Endodermal cell (in vitro differentiated cells): Measurements from ENCODE around the gene COMMD9. TPM values are rescaled to one million over a fixed set of nuclear protein-coding genes. Genes with fewer than 3 reads are reported as not detected.

Source experiments
- DNase-seq: peaks from one replicate; pipeline ENCODE4 v3.0.0-alpha.2; 2017
- H3K27ac ChIP-seq: 2 replicates; pipeline ENCODE4 v1.5.1; 2013; ENCODE audit warnings: mild to moderate bottlenecking, low read depth, low read length, moderate library complexity
- H3K27me3 ChIP-seq: 2 replicates; pipeline ENCODE4 v1.6.1; 2013; ENCODE audit warnings: mild to moderate bottlenecking, low read length, moderate library complexity; ENCODE audit not compliant: insufficient read depth, control insufficient read depth, poor library complexity, severe bottlenecking
- H3K36me3 ChIP-seq: 2 replicates; pipeline ENCODE4 v1.7.0; 2013; ENCODE audit warnings: mild to moderate bottlenecking, low read length, moderate library complexity; ENCODE audit not compliant: control insufficient read depth, insufficient read depth
- H3K4me1 ChIP-seq: one replicate; pipeline ENCODE4 v1.7.0; 2013; ENCODE audit warnings: low read length; ENCODE audit not compliant: control insufficient read depth, insufficient read depth
- H3K4me3 ChIP-seq: 2 replicates; pipeline ENCODE4 v1.5.1; 2013; ENCODE audit warnings: mild to moderate bottlenecking, low read length, moderate library complexity
- H3K9ac ChIP-seq: 2 replicates; pipeline ENCODE4 v1.6.1; 2013; ENCODE audit warnings: mild to moderate bottlenecking, low read length, moderate library complexity; ENCODE audit not compliant: poor library complexity, severe bottlenecking; ENCODE audit errors: extremely low read depth
- H3K9me3 ChIP-seq: 2 replicates; pipeline ENCODE4 v1.6.1; 2013; ENCODE audit warnings: mild to moderate bottlenecking, low read length, moderate library complexity; ENCODE audit not compliant: control insufficient read depth
- H3K27ac Mint-ChIP-seq: 2 replicates; pipeline ENCODE4 v1.8.0; 2020; ENCODE audit warnings: mixed read lengths
- H3K27me3 Mint-ChIP-seq: 2 replicates; pipeline ENCODE4 v1.8.0; 2021; ENCODE audit warnings: mild to moderate bottlenecking, mixed read lengths; ENCODE audit not compliant: insufficient read depth
- H3K36me3 Mint-ChIP-seq: 2 replicates; pipeline ENCODE4 v1.8.0; 2020; ENCODE audit warnings: low read depth, mixed read lengths
- H3K4me1 Mint-ChIP-seq: 2 replicates; pipeline ENCODE4 v1.8.0; 2020; ENCODE audit warnings: mixed read lengths
- H3K4me3 Mint-ChIP-seq: 2 replicates; pipeline ENCODE4 v1.8.0; 2020; ENCODE audit warnings: mild to moderate bottlenecking, moderate library complexity, mixed read lengths
- H3K9me3 Mint-ChIP-seq: 2 replicates; pipeline ENCODE4 v1.8.0; 2020; ENCODE audit warnings: mild to moderate bottlenecking, mixed read lengths
- CTCF ChIP-seq: fragments of 200-600 bp; sonication (generic); conservative IDR thresholded peaks from 2 replicates; pipeline ENCODE4 v1.5.0; 2021; ENCODE audit warnings: antibody characterized with exemption, mild to moderate bottlenecking
- WGBS, 2 experiments: methylation state at CpG; one replicate each; pipeline versions ENCODE4 v1.1.5 to v1.1.7; 2013; ENCODE audit warnings: missing lambda C conversion rate in 2 of 2, mixed read lengths in 1 of 2; ENCODE audit not compliant: insufficient coverage in 1 of 2, insufficient read length in 1 of 2; 5-methylcytosine and 5-hydroxymethylcytosine counted together
- total RNA-seq, 2 donors: library from RNA; stranded (reverse); fragmentation: NEBNext Ultra II Directional in 1 of 2; extraction: Animal tissue kit (Norgen Biotek cat#: 25700) in 1 of 2; gene quantifications; 2 replicates in 1 of 2; 3 replicates in 1 of 2; pipeline ENCODE4 v1.2.1, GENCODE V29; 2021

The COMMD9 gene
- total RNA-seq, 2 donors from 2014 or later, result 32.3 to 53.5 TPM

DNA sequence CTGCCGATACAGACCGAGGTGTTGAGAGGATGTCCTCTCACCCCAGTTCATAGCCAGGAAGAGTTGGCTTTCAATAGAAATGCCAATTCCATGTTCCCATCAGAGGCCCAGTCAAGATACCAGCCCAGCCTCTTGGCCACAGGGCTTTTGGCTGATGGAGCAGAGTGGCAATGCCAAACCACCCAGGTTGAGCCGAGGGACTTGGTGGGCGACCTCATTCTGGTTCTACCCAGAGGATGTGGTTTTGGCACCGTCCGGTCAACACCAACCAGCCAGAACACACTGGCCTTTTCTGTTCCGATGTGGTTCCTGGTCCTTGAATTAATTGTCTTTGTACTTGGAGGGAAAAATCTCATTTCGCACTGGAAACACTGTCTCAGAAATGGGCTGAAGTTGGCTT is 60.5 kb downstream of the COMMD9 start:
- Mint-ChIP-seq H3K36me3 (peaks cover 50% of the 10 kb centered on the region), H3K4me3 (no peak overlapping the region), H3K27me3 (no peaks in the 10 kb centered on the region), H3K27ac (no peak overlapping the region), H3K9me3 (no peaks in the 10 kb centered on the region), H3K4me1 (no peaks in the 10 kb centered on the region)
- no peak overlapping the region for H3K9ac ChIP-seq
- no peak overlapping the region for H3K27ac ChIP-seq
- 95 to 98% methylated on average over 7 to 8 of the region's 8 CpGs for WGBS, 2 experiments
- DNase-seq, result no peak
- H3K4me1 ChIP-seq, result no peaks in the 10 kb centered on the region
- H3K27me3 ChIP-seq, result no peaks in the 10 kb centered on the region
- no peak for TF ChIP-seq CTCF
- peaks cover 18% of the 10 kb centered on the region for H3K36me3 ChIP-seq
- H3K4me3 ChIP-seq, result no peak overlapping the region
- H3K9me3 ChIP-seq, result no peaks in the 10 kb centered on the region

DNA sequence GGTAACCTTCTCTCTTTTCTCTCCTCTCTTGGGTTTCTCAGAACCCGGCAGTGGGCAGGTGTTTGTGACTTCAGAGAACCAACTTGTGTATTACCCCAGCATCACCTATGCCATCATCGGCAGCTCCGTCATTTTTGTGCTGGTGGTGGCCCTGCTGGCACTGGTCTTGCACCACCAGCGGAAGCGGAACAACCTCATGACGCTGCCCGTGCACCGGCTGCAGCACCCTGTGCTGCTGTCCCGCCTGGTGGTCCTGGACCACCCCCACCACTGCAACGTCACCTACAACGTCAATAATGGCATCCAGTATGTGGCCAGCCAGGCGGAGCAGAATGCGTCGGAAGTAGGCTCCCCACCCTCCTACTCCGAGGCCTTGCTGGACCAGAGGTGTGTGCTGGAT is 62.2 kb downstream of the COMMD9 start:
- DNase-seq, result no peak
- 97 to 98% methylated on average over 8 to 15 of the region's 15 CpGs for WGBS, 2 experiments
- H3K4me1 Mint-ChIP-seq, result no peaks in the 10 kb centered on the region

DNA sequence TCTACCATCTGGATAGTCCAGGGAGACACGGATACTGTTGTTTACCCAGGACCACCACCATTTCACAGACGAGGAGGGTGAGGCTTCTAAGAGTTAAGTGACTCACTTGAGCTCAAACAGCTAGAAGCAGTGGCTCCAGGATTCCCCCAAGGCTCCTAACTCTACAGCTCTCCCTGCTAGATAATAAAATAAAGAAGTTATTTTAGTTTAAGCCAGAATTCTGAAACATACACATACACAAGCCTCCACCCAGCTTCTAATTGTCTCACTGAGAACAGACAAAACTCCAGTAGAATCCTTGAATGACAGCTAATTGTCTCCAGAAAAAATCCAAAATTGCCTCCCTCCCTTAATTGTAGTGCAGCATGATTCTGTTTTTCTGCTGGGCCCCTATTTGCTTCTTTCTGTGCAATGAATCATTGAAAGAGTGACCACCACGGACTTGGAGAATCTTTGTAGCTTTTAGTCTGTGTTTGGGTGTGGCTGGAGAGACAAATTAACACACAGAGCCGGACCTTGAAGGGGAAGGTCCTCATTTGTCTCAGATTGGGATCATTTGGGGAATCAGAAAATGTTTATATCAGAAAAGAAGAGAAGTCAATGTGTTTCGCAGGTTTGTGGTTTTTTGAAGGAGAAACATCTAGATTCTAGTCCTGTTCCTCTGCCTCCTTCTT is 64.9 kb downstream of the COMMD9 start:
- no peak for TF ChIP-seq CTCF
- Histone ChIP-seq H3K9me3 (peaks cover 12% of the 10 kb centered on the region), H3K9ac (no peak overlapping the region), H3K36me3 (peaks cover 9% of the 10 kb centered on the region), H3K4me1 (no peaks in the 10 kb centered on the region), H3K27me3 (no peaks in the 10 kb centered on the region), H3K4me3 (no peak overlapping the region), H3K27ac (no peak overlapping the region)
- DNase-seq, result no peak
- 90 to 100% methylated on average over 2 to 5 of the region's 5 CpGs for WGBS, 2 experiments
- no peak overlapping the region for H3K27ac Mint-ChIP-seq
- peaks cover 35% of the 10 kb centered on the region for H3K36me3 Mint-ChIP-seq
- no peaks in the 10 kb centered on the region for H3K27me3 Mint-ChIP-seq
- H3K4me1 Mint-ChIP-seq, result no peaks in the 10 kb centered on the region
- H3K9me3 Mint-ChIP-seq, result peaks cover 11% of the 10 kb centered on the region
- no peak overlapping the region for H3K4me3 Mint-ChIP-seq

More for the DNA sequence above, 62.2 kb downstream of the COMMD9 start:
- H3K27me3 ChIP-seq, result no peaks in the 10 kb centered on the region
- no peaks in the 10 kb centered on the region for H3K4me1 ChIP-seq
- H3K4me3 Mint-ChIP-seq, result no peak overlapping the region
- H3K9ac ChIP-seq, result no peak overlapping the region
- no peaks in the 10 kb centered on the region for H3K9me3 Mint-ChIP-seq
- H3K27ac ChIP-seq, result no peak overlapping the region
- H3K36me3 Mint-ChIP-seq, result peaks cover 43% of the 10 kb centered on the region
- no peak for TF ChIP-seq CTCF
- H3K36me3 ChIP-seq, result peaks cover 18% of the 10 kb centered on the region
- H3K4me3 ChIP-seq, result no peak overlapping the region
- no peaks in the 10 kb centered on the region for H3K27me3 Mint-ChIP-seq
- H3K9me3 ChIP-seq, result no peaks in the 10 kb centered on the region
- H3K27ac Mint-ChIP-seq, result no peak overlapping the region
